ENCODE data around the gene NAT14.
"Not testable (repeated sequence)": the region's sequence is repeated elsewhere in the genome, so short reads cannot be mapped to it uniquely, and the experiment has no call there.

The NAT14 gene

GRCh38 chr19:55487924-55488687 lies 3.1 kb downstream of the NAT14 start, which contains the start of gene SSC5D:
Gene SSC5D (plus strand): TSS chr19:55488436. CDS start chr19:55488590, 154 bp downstream.
- DNase-seq: peak; percentile 38

- DNase-seq: peak; percentile 6
Measured at GRCh38 chr19:55488986-55489710, 4.2 kb downstream of the NAT14 start.

- DNase-seq: no peak
Measured at GRCh38 chr19:55489711-55490477, 4.9 kb downstream of the NAT14 start.

- DNase-seq: no peak
Measured at GRCh38 chr19:55490478-55491432, 5.8 kb downstream of the NAT14 start.

- no peak for DNase-seq
Measured at GRCh38 chr19:55491546-55492360, 6.8 kb downstream of the NAT14 start.

- peak; percentile 60 for DNase-seq
Measured at GRCh38 chr19:55492362-55492944, 7.5 kb downstream of the NAT14 start.

- no peak for DNase-seq
Measured at GRCh38 chr19:55493052-55493644, 8.2 kb downstream of the NAT14 start.

GRCh38 chr19:55493645-55494171 lies 8.7 kb downstream of the NAT14 start:
- DNase-seq: no peak

GRCh38 chr19:55494172-55494761 lies 9.3 kb downstream of the NAT14 start:
- DNase-seq: no peak

GRCh38 chr19:55495646-55496349 lies 10.8 kb downstream of the NAT14 start:
- DNase-seq: no peak

GRCh38 chr19:55496820-55497219 lies 11.8 kb downstream of the NAT14 start:
- DNase-seq: not testable (repeated sequence)

- DNase-seq: no peak
Measured at GRCh38 chr19:55497763-55498162, 12.8 kb downstream of the NAT14 start.

- no peak for DNase-seq
Measured at GRCh38 chr19:55498246-55498840, 13.4 kb downstream of the NAT14 start.

GRCh38 chr19:55500368-55500952 lies 15.5 kb downstream of the NAT14 start:
- DNase-seq: no peak

GRCh38 chr19:55502197-55502952 lies 17.4 kb downstream of the NAT14 start:
- no peak for DNase-seq

- no peak for DNase-seq
Measured at GRCh38 chr19:55503157-55503501, 18.1 kb downstream of the NAT14 start.

- peak; percentile 87 for DNase-seq
Measured at GRCh38 chr19:55503502-55504251, 18.7 kb downstream of the NAT14 start.
